Tibial artery (tissue), 4 donors: ENCODE results near the gene SPAG9.
A peak's percentile ranks its signal among the peaks of the same experiment; 100 is the strongest.

Experiments
- DNase-seq, 2 donors: peaks; one replicate each; pipeline ENCODE4 v3.0.0-alpha.2; 2019
- H3K27ac ChIP-seq, 2 donors: fragments of 200-600 bp; sonication (generic) in 1 of 2; 1 replicate in 1 of 2; 2 replicates in 1 of 2; pipeline ENCODE4 v1.5.1; 2018 to 2019; ENCODE audit warnings: mild to moderate bottlenecking in 1 of 2
- H3K27me3 ChIP-seq, 2 donors: fragments of 200-600 bp; sonication (generic) in 1 of 2; one replicate each; pipeline versions ENCODE4 v1.5.1 to v1.6.0; 2016 to 2019
- H3K36me3 ChIP-seq, 3 donors: fragments of 200-600 bp; sonication (generic) in 2 of 3; one replicate each; pipeline ENCODE4 v1.5.1; 2016 to 2019; ENCODE audit warnings: mild to moderate bottlenecking in 2 of 3
- H3K4me1 ChIP-seq, 4 donors: fragments of 200-600 bp; sonication (generic) in 2 of 4; 1 replicate in 3 of 4; 2 replicates in 1 of 4; pipeline ENCODE4 v1.5.1; 2016 to 2019
- H3K4me3 ChIP-seq, 2 donors: fragments of 200-600 bp; sonication (generic) in 1 of 2; 1 replicate in 1 of 2; 2 replicates in 1 of 2; pipeline ENCODE4 v1.5.1; 2018 to 2019; ENCODE audit warnings: mild to moderate bottlenecking in 2 of 2
- H3K9me3 ChIP-seq, 3 donors: fragments of 200-600 bp; sonication (generic) in 1 of 3; one replicate each; pipeline ENCODE4 v1.5.1; 2016 to 2019
- CTCF ChIP-seq, 2 experiments: fragments of 200-600 bp in 1 of 2; fragments of 450-650 bp in 1 of 2; IDR thresholded peaks; one replicate each; pipeline ENCODE4 v1.5.1; 2017 to 2019; ENCODE audit warnings: antibody characterized with exemption in 2 of 2, mild to moderate bottlenecking in 1 of 2, moderate library complexity in 1 of 2
- intact Hi-C: fragments of 100-400 bp; cut with DNase I; formaldehyde crosslinking; loops from one replicate; pipeline ENCODE4 v1.15.0; 2023; ENCODE audit warnings: low total_unique reads

Gene SPAG9

GRCh38 chr17:51120739-51121619 lies at the start of gene SPAG9:
TSS of gene SPAG9 (minus strand) at chr17:51120868. CDS start at chr17:51120656, 212 bp downstream.
- H3K27ac ChIP-seq: peak within 1 kb of the TSS; percentile 97 to 99
- intact Hi-C loops: loop anchor here (2.0 to 5.0 kb wide), 2 partner anchors 32 to 46 kb away; partner anchors contain the start of genes NME1 and NME2
- peak; percentile 97 to 99 for DNase-seq
- peaks cover 0 to 41% (median 30%) of the 10 kb centered on the region in 4 donors for H3K4me1 ChIP-seq
- no peak for TF ChIP-seq CTCF (IDR thresholded peaks at IDR 0.05)
- H3K36me3 ChIP-seq: no peaks in the 10 kb centered on the region
- no peaks in the 10 kb centered on the region for H3K9me3 ChIP-seq
- peak within 1 kb of the TSS; percentile 86 to 98 for H3K4me3 ChIP-seq
- no peaks in the 10 kb centered on the region for H3K27me3 ChIP-seq

- TF ChIP-seq CTCF (IDR thresholded peaks at IDR 0.05): no peak
- Histone ChIP-seq H3K4me3 (no peak overlapping the region), H3K27ac (no peak overlapping the region), H3K4me1 (peaks cover 0 to 21% (median 15%) of the 10 kb centered on the region in 4 donors), H3K9me3 (no peaks in the 10 kb centered on the region), H3K27me3 (no peaks in the 10 kb centered on the region), H3K36me3 (peaks cover 23 to 66% (median 56%) of the 10 kb centered on the region in 3 donors)
- intact Hi-C loops: loop anchor here (5.0 kb wide), 1 partner anchor 47 kb away; the partner anchor contains the start of gene SPAG9
- no peak for DNase-seq
These were observed 48.7 kb upstream of the SPAG9 start for GRCh38 chr17:51169340-51169739.

GRCh38 chr17:51166987-51167931 lies 46.6 kb upstream of the SPAG9 start:
- no peak for DNase-seq
- Histone ChIP-seq H3K27ac (peak overlapping the region; percentile 88 to 98), H3K4me1 (peaks cover 0 to 21% (median 15%) of the 10 kb centered on the region in 4 donors), H3K4me3 (peak overlapping the region; percentile 98 to 99), H3K36me3 (peaks cover 23 to 46% (median 37%) of the 10 kb centered on the region in 3 donors), H3K27me3 (no peaks in the 10 kb centered on the region), H3K9me3 (no peaks in the 10 kb centered on the region)
- peak; percentile 50 to 57 for TF ChIP-seq CTCF (IDR thresholded peaks at IDR 0.05)
- intact Hi-C loops: loop anchor here (2.0 to 5.0 kb wide), 2 partner anchors 14 to 45 kb away; partner anchors contain the start of genes NME1 and SPAG9

- no peaks in the 10 kb centered on the region for H3K9me3 ChIP-seq
- H3K36me3 ChIP-seq: peaks cover 15 to 44% (median 37%) of the 10 kb centered on the region in 3 donors
- H3K4me1 ChIP-seq: peaks cover 0 to 21% (median 15%) of the 10 kb centered on the region in 4 donors
- TF ChIP-seq CTCF (IDR thresholded peaks at IDR 0.05): no peak
- peak within 1 kb of the TSS; percentile 98 to 99 for H3K4me3 ChIP-seq
- intact Hi-C loops: loop anchor here (2.0 to 5.0 kb wide), 2 partner anchors 14 to 44 kb away; partner anchors contain the start of genes NME1 and SPAG9
- no peaks in the 10 kb centered on the region for H3K27me3 ChIP-seq
- DNase-seq: peak; percentile 91 to 95
- peak within 1 kb of the TSS; percentile 88 to 98 for H3K27ac ChIP-seq
These were observed 45.7 kb upstream of the SPAG9 start, which contains the start of gene NME2 for GRCh38 chr17:51166198-51166986. TSS of gene NME2 (plus strand) at chr17:51166411. CDS start at chr17:51166831, 420 bp downstream.
